SK-N-SH (cell line): ENCODE measurements around the gene FKBP6. TPM values are rescaled to one million over a fixed set of nuclear protein-coding genes. Genes with fewer than 3 reads are reported as not detected.

ENCODE experiments used
- CTCF ChIA-PET: fragments of 300-600, 350-600 bp; formaldehyde crosslinking; extraction: SDS; loops from one replicate; lab custom pipeline; 2021; lab: Yijun Ruan, JAX
- POLR2A ChIA-PET: fragments of 350-600 bp; sonication (Branson Sonifier 250); formaldehyde crosslinking; extraction: SDS; loops from one replicate; lab custom pipeline; 2020; ENCODE audit warnings: antibody characterized with exemption, inconsistent platforms; lab: Yijun Ruan, JAX
- DNase-seq: peaks from one replicate; pipeline ENCODE4 v3.0.0; 2012
- H2AFZ ChIP-seq: fragments of 200-600 bp; sonication (generic); 2 replicates; pipeline ENCODE4 v1.8.1; 2016; ENCODE audit warnings: antibody characterized with exemption, mild to moderate bottlenecking, low read depth
- H3F3A ChIP-seq: fragments of 200-600 bp; sonication (generic); replicated peaks from 2 replicates; pipeline ENCODE3; 2016; ENCODE audit warnings: antibody characterized with exemption, mild to moderate bottlenecking; ENCODE audit not compliant: insufficient read depth
- H3K27ac ChIP-seq, 2 experiments: fragments of 200-500 bp in 1 of 2; fragments of 200-600 bp in 1 of 2; sonication (Bioruptor generic) in 1 of 2; sonication (generic), shearing (Covaris generic) in 1 of 2; 2 replicates each; pipeline versions ENCODE4 v1.5.1 to v1.6.1; 2014 to 2016; ENCODE audit warnings: low read depth in 2 of 2, inconsistent platforms in 1 of 2, low read length in 1 of 2, mild to moderate bottlenecking in 1 of 2, mixed read lengths in 1 of 2
- H3K27me3 ChIP-seq: fragments of 200-600 bp; sonication (generic), shearing (Covaris generic); 2 replicates; pipeline ENCODE4 v1.6.1; 2016; ENCODE audit warnings: mixed run types; ENCODE audit not compliant: insufficient read depth
- H3K36me3 ChIP-seq, 2 experiments: fragments of 200-500 bp in 1 of 2; fragments of 200-600 bp in 1 of 2; sonication (Bioruptor generic) in 1 of 2; sonication (generic) in 1 of 2; replicated peaks in 1 of 2; 2 replicates each; pipeline versions ENCODE3 to v1.5.1; 2014 to 2016; ENCODE audit warnings: low read length in 1 of 2, mild to moderate bottlenecking in 1 of 2; ENCODE audit not compliant: insufficient read depth in 2 of 2, control insufficient read depth in 1 of 2
- H3K4me1 ChIP-seq, 2 experiments: fragments of 200-500 bp in 1 of 2; fragments of 200-600 bp in 1 of 2; sonication (Bioruptor generic) in 1 of 2; sonication (generic), shearing (Covaris generic) in 1 of 2; 2 replicates each; pipeline versions ENCODE4 v1.5.1 to v1.6.1; 2014 to 2016; ENCODE audit warnings: low read depth in 1 of 2, low read length in 1 of 2, mixed run types in 1 of 2; ENCODE audit not compliant: insufficient read depth in 2 of 2, control insufficient read depth in 1 of 2
- H3K4me2 ChIP-seq: fragments of 200-600 bp; sonication (generic), shearing (Covaris generic); 2 replicates; pipeline ENCODE4 v1.6.1; 2017; ENCODE audit warnings: mixed run types
- H3K4me3 ChIP-seq, 2 experiments: fragments of 200-500 bp in 1 of 2; fragments of 200-600 bp in 1 of 2; sonication (Bioruptor generic) in 1 of 2; sonication (generic), shearing (Covaris generic) in 1 of 2; 2 replicates each; pipeline versions ENCODE4 v1.5.1 to v1.8.1; 2014 to 2016; ENCODE audit warnings: low read depth in 2 of 2, inconsistent platforms in 1 of 2, low read length in 1 of 2, mild to moderate bottlenecking in 1 of 2, mixed read lengths in 1 of 2, moderate library complexity in 1 of 2
- H3K79me2 ChIP-seq: fragments of 200-600 bp; sonication (generic); 2 replicates; pipeline ENCODE4 v1.8.1; 2017; ENCODE audit warnings: mild to moderate bottlenecking; ENCODE audit not compliant: insufficient read depth
- H3K9ac ChIP-seq: fragments of 200-600 bp; sonication (generic); 2 replicates; pipeline ENCODE4 v1.6.1; 2017; ENCODE audit warnings: mixed run types
- H3K9me2 ChIP-seq: fragments of 200-600 bp; sonication (generic); 2 replicates; pipeline ENCODE4 v1.6.1; 2017; ENCODE audit warnings: mixed run types
- H3K9me3 ChIP-seq: fragments of 200-600 bp; sonication (generic); 2 replicates; pipeline ENCODE4 v1.6.1; 2017; ENCODE audit warnings: mixed run types, mild to moderate bottlenecking, moderate library complexity
- H4K20me1 ChIP-seq: fragments of 200-600 bp; sonication (generic); 2 replicates; pipeline ENCODE4 v1.6.1; 2017; ENCODE audit warnings: mild to moderate bottlenecking, mixed run types; ENCODE audit not compliant: insufficient read depth
- CHD2 ChIP-seq: fragments of 150-350 bp; IDR thresholded peaks from 2 replicates; pipeline ENCODE4 v1.6.1; 2018; ENCODE audit warnings: low read length; ENCODE audit not compliant: partially characterized antibody
- EZH2phosphoT487 ChIP-seq: fragments of 200-600 bp; sonication (generic); IDR thresholded peaks from 2 replicates; pipeline ENCODE4 v1.6.1; 2017; ENCODE audit warnings: low read depth, mixed run types, mild to moderate bottlenecking, antibody characterized with exemption, moderate library complexity, borderline replicate concordance
- FOSL2 ChIP-seq: IDR thresholded peaks from 2 replicates; pipeline ENCODE4 v1.4.0; 2012; ENCODE audit warnings: low read depth, mild to moderate bottlenecking, moderate library complexity, borderline replicate concordance
- FOXJ3 ChIP-seq: sonication (generic); formaldehyde crosslinking; IDR thresholded peaks from 2 replicates; pipeline ENCODE4 v1.5.1; 2020; ENCODE audit warnings: mild to moderate bottlenecking, missing genetic modification reagents
- FOXM1 ChIP-seq: IDR thresholded peaks from 2 replicates; pipeline ENCODE4 v1.4.0; 2012; ENCODE audit warnings: low read depth, mild to moderate bottlenecking
- MEF2A ChIP-seq: IDR thresholded peaks from 2 replicates; pipeline ENCODE4 v1.4.0; 2012; ENCODE audit warnings: low read depth, borderline replicate concordance
- MXI1 ChIP-seq: IDR thresholded peaks from 2 replicates; pipeline ENCODE4 v1.6.1; 2012; ENCODE audit warnings: mild to moderate bottlenecking, low read depth, low read length, improper control_type of control experiment
- RAD21 ChIP-seq: IDR thresholded peaks from 2 replicates; pipeline ENCODE4 v1.6.1; 2012; ENCODE audit warnings: mild to moderate bottlenecking, low read length
- RFX5 ChIP-seq: IDR thresholded peaks from 2 replicates; pipeline ENCODE4 v1.6.1; 2012; ENCODE audit warnings: mild to moderate bottlenecking, improper control_type of control experiment, low read length
- SIN3A ChIP-seq: IDR thresholded peaks from 2 replicates; pipeline ENCODE4 v1.6.1; 2012; ENCODE audit warnings: low read depth, mild to moderate bottlenecking, low read length, moderate library complexity, borderline replicate concordance
- SMC3 ChIP-seq: IDR thresholded peaks from 2 replicates; pipeline ENCODE4 v1.6.1; 2012; ENCODE audit warnings: low read depth, low read length, improper control_type of control experiment
- USF1 ChIP-seq: IDR thresholded peaks from 2 replicates; pipeline ENCODE4 v1.4.0; 2012; ENCODE audit warnings: low read depth, borderline replicate concordance
- ZBTB33 ChIP-seq: IDR thresholded peaks from 2 replicates; pipeline ENCODE4 v1.4.0; 2012; ENCODE audit warnings: low read depth, borderline replicate concordance
- WGBS: methylation state at CpG from one replicate; pipeline ENCODE4 v1.1.6; 2017; ENCODE audit warnings: low lambda C conversion rate; 5-methylcytosine and 5-hydroxymethylcytosine counted together
- polyA plus RNA-seq, 3 experiments: library from polyadenylated mRNA; depleted of rRNA; stranded (reverse); fragments of >200 nt; gene quantifications; 2 replicates each; pipeline ENCODE4 v1.2.3, GENCODE V29; 2012
- TF ChIP-seq, protein P1 (sequence below): fragments of 200-600 bp; sonication (generic); IDR thresholded peaks from 2 replicates; pipeline ENCODE4 v1.6.1; 2017; ENCODE audit warnings: antibody characterized with exemption, mild to moderate bottlenecking, moderate library complexity
- TF ChIP-seq, protein P2 (sequence below): IDR thresholded peaks from 2 replicates; pipeline ENCODE4 v1.4.0; 2012; ENCODE audit warnings: low read depth

FKBP6 gene
- polyA plus RNA-seq, 1 of the 3 experiments (the other 2 are of a cell fraction) = not detected

DNA sequence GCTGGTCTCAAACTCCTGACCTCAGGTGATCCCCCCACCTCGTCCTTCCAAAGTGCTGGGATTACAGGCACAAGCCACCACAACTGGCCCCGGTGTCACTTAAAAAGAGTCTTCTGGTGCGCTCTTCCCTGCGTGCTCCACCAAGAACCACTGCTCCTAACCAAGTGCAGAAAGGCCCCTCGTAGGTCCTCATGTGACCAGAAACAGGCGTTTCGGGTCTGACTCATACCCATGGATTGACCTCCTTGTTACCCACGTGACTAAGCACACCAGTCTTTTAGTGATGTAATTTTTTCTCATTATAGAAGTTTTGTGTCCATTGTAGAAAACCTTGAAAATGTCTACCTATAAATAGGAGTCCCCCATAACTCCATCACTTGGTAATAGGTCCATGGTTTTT is 13.9 kb downstream of the FKBP6 start:
- Histone ChIP-seq H3K4me1 (peaks cover 0 to 2% of the 10 kb centered on the region in 2 experiments; a peak in 1 of 4 replicates), H3K79me2 (no peaks in the 10 kb centered on the region), H3K4me3 (no peak overlapping the region), H2AFZ (peak overlapping the region; percentile 26; the same call in 1 of the 2 replicates), H3K36me3 (no peaks in the 10 kb centered on the region), H3K27me3 (no peaks in the 10 kb centered on the region; the same call in 1 of the 2 replicates), H3K9ac (no peak overlapping the region), H3K4me2 (no peak overlapping the region), H3F3A (no peaks in the 10 kb centered on the region), H4K20me1 (no peaks in the 10 kb centered on the region), H3K9me2 (no peaks in the 10 kb centered on the region), H3K9me3 (no peaks in the 10 kb centered on the region), H3K27ac (no peak overlapping the region)
- no peak for DNase-seq
- WGBS = 55% methylated on average over 8 of the region's 8 CpGs
- TF ChIP-seq EZH2phosphoT487 = no peak
- TF ChIP-seq FOXJ3 (CRISPR knock-in tag) = no peak
- no peak for TF ChIP-seq FOXM1
- peak; percentile 16; the same call in 1 of the 2 replicates for TF ChIP-seq FOSL2
- TF ChIP-seq, protein P1, sequence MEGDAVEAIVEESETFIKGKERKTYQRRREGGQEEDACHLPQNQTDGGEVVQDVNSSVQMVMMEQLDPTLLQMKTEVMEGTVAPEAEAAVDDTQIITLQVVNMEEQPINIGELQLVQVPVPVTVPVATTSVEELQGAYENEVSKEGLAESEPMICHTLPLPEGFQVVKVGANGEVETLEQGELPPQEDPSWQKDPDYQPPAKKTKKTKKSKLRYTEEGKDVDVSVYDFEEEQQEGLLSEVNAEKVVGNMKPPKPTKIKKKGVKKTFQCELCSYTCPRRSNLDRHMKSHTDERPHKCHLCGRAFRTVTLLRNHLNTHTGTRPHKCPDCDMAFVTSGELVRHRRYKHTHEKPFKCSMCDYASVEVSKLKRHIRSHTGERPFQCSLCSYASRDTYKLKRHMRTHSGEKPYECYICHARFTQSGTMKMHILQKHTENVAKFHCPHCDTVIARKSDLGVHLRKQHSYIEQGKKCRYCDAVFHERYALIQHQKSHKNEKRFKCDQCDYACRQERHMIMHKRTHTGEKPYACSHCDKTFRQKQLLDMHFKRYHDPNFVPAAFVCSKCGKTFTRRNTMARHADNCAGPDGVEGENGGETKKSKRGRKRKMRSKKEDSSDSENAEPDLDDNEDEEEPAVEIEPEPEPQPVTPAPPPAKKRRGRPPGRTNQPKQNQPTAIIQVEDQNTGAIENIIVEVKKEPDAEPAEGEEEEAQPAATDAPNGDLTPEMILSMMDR = no peak
- TF ChIP-seq ZBTB33 = no peak
- TF ChIP-seq, protein P2, sequence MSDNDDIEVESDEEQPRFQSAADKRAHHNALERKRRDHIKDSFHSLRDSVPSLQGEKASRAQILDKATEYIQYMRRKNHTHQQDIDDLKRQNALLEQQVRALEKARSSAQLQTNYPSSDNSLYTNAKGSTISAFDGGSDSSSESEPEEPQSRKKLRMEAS = no peak
- TF ChIP-seq USF1 = peak; percentile 82
- TF ChIP-seq SIN3A = no peak
- ChIA-PET CTCF (interaction anchor here (0.7 to 7.9 kb wide), 19 partner anchors 11 to 364 kb away, joined by 3 to 68 read pairs (median 5); partner anchors contain the start of genes BAZ1B and FZD9), POLR2A (no interaction called here)

- peaks cover 0 to 2% of the 10 kb centered on the region in 2 experiments; a peak in 1 of 4 replicates for H3K4me1 ChIP-seq
- no peaks in the 10 kb centered on the region for H3K79me2 ChIP-seq
- WGBS = 69% methylated on average over 8 of the region's 8 CpGs
- no peaks in the 10 kb centered on the region for H3K9me3 ChIP-seq
- POLR2A ChIA-PET = no interaction called here
- peak; percentile 74 for DNase-seq
- H3K4me3 ChIP-seq = no peak overlapping the region
- no peaks in the 10 kb centered on the region for H3F3A ChIP-seq
- no peak for TF ChIP-seq RFX5
- TF ChIP-seq RAD21 = peak; percentile 74
- TF ChIP-seq, protein P1 = peak; percentile 65
- TF ChIP-seq CHD2 = no peak
- TF ChIP-seq FOSL2 = no peak
- peak; percentile 70 for TF ChIP-seq SMC3
- TF ChIP-seq MEF2A = no peak
- peak; percentile 33; the same call in 1 of the 2 replicates for TF ChIP-seq MXI1
- no peaks in the 10 kb centered on the region for H3K36me3 ChIP-seq
- no peaks in the 10 kb centered on the region for H4K20me1 ChIP-seq
- no peak overlapping the region for H2AFZ ChIP-seq
- CTCF ChIA-PET = interaction anchor here (0.5 to 7.9 kb wide), 27 partner anchors 9 to 393 kb away, joined by 3 to 68 read pairs (median 4); partner anchors contain the start of genes BAZ1B and FZD9
- no peaks in the 10 kb centered on the region; the same call in 1 of the 2 replicates for H3K27me3 ChIP-seq
- no peaks in the 10 kb centered on the region for H3K9me2 ChIP-seq
- no peak overlapping the region for H3K9ac ChIP-seq
- H3K4me2 ChIP-seq = no peak overlapping the region
- no peak overlapping the region for H3K27ac ChIP-seq
These were observed 14.7 kb downstream of the FKBP6 start for GRCh38 chr7:73342645-73343044.
